PC-9 (cell line): ENCODE data around the gene FAM124B.

ENCODE experiments used
- EZH2 ChIP-seq: fragments of 200-600 bp; sonication (generic); IDR thresholded peaks from 2 replicates; pipeline ENCODE4 v1.8.0; 2017; ENCODE audit warnings: antibody characterized with exemption, low read depth
- TF ChIP-seq, protein P1 (sequence below): fragments of 200-600 bp; sonication (generic); conservative IDR thresholded peaks from 2 replicates; pipeline ENCODE4 v1.6.1; 2017; ENCODE audit warnings: mixed run types, antibody characterized with exemption, mild to moderate bottlenecking, moderate library complexity

DNA sequence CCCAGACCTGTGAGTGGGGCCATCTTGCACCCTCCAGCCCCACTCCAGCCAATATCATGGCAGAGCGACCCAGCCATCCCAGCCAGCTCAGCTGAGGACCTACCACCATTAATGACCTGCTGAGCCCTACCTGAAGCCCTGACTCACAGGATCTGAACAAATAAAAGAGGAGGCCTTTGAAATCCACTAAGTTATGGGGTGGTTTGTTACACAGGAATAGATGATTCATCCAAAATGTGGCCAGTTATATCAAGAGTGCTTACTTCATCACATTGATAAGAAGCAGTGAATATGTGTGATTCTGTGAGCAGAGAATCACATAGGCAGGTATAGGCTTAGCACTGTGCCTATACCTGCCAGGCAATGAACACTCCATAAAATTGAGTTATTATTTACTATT lies 34.7 kb upstream of the FAM124B start:
- TF ChIP-seq, protein P1, sequence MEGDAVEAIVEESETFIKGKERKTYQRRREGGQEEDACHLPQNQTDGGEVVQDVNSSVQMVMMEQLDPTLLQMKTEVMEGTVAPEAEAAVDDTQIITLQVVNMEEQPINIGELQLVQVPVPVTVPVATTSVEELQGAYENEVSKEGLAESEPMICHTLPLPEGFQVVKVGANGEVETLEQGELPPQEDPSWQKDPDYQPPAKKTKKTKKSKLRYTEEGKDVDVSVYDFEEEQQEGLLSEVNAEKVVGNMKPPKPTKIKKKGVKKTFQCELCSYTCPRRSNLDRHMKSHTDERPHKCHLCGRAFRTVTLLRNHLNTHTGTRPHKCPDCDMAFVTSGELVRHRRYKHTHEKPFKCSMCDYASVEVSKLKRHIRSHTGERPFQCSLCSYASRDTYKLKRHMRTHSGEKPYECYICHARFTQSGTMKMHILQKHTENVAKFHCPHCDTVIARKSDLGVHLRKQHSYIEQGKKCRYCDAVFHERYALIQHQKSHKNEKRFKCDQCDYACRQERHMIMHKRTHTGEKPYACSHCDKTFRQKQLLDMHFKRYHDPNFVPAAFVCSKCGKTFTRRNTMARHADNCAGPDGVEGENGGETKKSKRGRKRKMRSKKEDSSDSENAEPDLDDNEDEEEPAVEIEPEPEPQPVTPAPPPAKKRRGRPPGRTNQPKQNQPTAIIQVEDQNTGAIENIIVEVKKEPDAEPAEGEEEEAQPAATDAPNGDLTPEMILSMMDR, result no peak
- TF ChIP-seq EZH2, result no peak
